ENCODE measurements around the gene MCM9. TPM values are rescaled to one million over a fixed set of nuclear protein-coding genes. Genes with fewer than 3 reads are reported as not detected.

Gene MCM9
- total and polyA plus RNA-seq, 2 of the 4 experiments (the other 2 are of a cell fraction) = 3.5 to 7.2 TPM

DNA sequence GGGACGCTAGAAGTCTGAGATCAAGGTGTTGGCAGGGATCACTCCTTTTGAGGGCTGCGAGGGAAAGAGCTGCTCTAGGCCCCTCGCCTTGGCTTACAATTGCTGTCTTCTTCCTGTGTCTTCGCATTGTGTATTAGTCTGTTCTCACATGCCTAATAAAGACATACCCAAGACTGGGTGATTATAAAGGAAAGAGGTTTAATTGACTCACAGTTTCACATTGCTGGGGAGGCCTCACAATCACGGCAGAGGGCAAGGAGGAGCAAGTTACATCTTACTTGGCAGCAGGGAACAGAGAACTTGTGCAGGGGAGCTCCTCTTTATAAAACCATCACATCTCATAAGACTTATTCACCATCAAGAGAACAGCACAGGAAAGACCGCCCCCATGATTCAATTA, 143.5 kb downstream of the MCM9 start:
- no peaks in the 10 kb centered on the region for H4K20me1 ChIP-seq (ENCODE audit: insufficient read depth, low read length)
- no peaks in the 10 kb centered on the region for H3K79me1 ChIP-seq (ENCODE audit: low read depth in 1 of 2, low read length in 2 of 2)
- no peak overlapping the region for H3K4me2 ChIP-seq (ENCODE audit: low read depth, low read length)
- no peak overlapping the region for H4K91ac ChIP-seq (ENCODE audit: insufficient read depth, low read depth, low read length)
- no peak overlapping the region for H3K14ac ChIP-seq (replicated peaks; ENCODE audit: low read depth, low read length)
- dilution Hi-C loops (cut with HindIII; ENCODE audit: low sequenced_read_pairs, unreplicated experiment) = no loop called here
- H3K27ac ChIP-seq (ENCODE audit: insufficient read depth, low read length) = no peak overlapping the region
- no peak overlapping the region for H3K9ac ChIP-seq (ENCODE audit: low read depth, low read length)
- no peak overlapping the region for H4K5ac ChIP-seq (ENCODE audit: low read depth, low read length)
- 0 out of 2 replicates have a peak, but pooled peaks cover 2% of the 10 kb centered on the region for H3K9me3 ChIP-seq (ENCODE audit: control insufficient read depth, insufficient read depth, low read length)
- intact Hi-C loops (cut with micrococcal nuclease) = no loop called here
- no peak overlapping the region for H2AK5ac ChIP-seq (ENCODE audit: low read depth, low read length)
- H3K4ac ChIP-seq (ENCODE audit: low read depth, low read length) = no peak overlapping the region
- BruUV-seq (replicated peaks) = no TSS peak
- H3K23ac ChIP-seq (ENCODE audit: low read depth, low read length) = no peak overlapping the region
- DNase-seq (no peak), ATAC-seq (ENCODE audit: low read depth) (no peak)
- no peak overlapping the region for H2AFZ ChIP-seq (replicated peaks; ENCODE audit: low read length, poor library complexity)
- no CpG with 5 or more reads among the region's 6 CpGs for WGBS, 2 experiments (ENCODE audit: extremely low coverage in 2 of 2, insufficient read length in 1 of 2)
- no peak overlapping the region for H3K4me3 ChIP-seq (ENCODE audit: insufficient read depth, low read depth, low read length)
- H3K36me3 ChIP-seq (ENCODE audit: control insufficient read depth, insufficient read depth, low read length) = no peaks in the 10 kb centered on the region
- ChIA-PET POLR2A (ENCODE audit: unreplicated experiment) (no interaction called here), CTCF (no interaction called here)
- no peaks in the 10 kb centered on the region for H3K27me3 ChIP-seq (ENCODE audit: control insufficient read depth, insufficient read depth, low read length)
- H2AK9ac ChIP-seq (replicated peaks; ENCODE audit: low read depth, low read length, poor library complexity) = no peak overlapping the region
- TF ChIP-seq CHD1 (IDR thresholded peaks at IDR 0.05; ENCODE audit: low read depth, low read length) (no peak), RCOR1 (IDR thresholded peaks at IDR 0.05; ENCODE audit: insufficient replicate concordance, low read length) (no peak), MAZ (IDR thresholded peaks at IDR 0.05; ENCODE audit: borderline replicate concordance, low read depth, low read length) (no peak), POLR2A (IDR thresholded peaks at IDR 0.05; ENCODE audit: low read depth, low read length) (no peak), CEBPB (IDR thresholded peaks at IDR 0.05; ENCODE audit: low read depth, low read length) (no peak), RFX5 (IDR thresholded peaks at IDR 0.05; ENCODE audit: low read depth, low read length) (no peak), MXI1 (IDR thresholded peaks at IDR 0.05; ENCODE audit: borderline replicate concordance, low read depth, low read length) (no peak), FOS (IDR thresholded peaks at IDR 0.05; ENCODE audit: low read depth, low read length) (no peak), RAD21 (IDR thresholded peaks at IDR 0.05; ENCODE audit: low read length) (no peak), BHLHE40 (IDR thresholded peaks at IDR 0.05; ENCODE audit: low read depth, low read length) (no peak), MAFK (IDR thresholded peaks at IDR 0.05; ENCODE audit: low read depth, low read length) (no peak), NFE2L2 (IDR thresholded peaks at IDR 0.05; ENCODE audit: low read depth, low read length) (no peak), SMC3 (IDR thresholded peaks at IDR 0.05; ENCODE audit: low read depth, low read length) (no peak)
- TF ChIP-seq, protein P1, sequence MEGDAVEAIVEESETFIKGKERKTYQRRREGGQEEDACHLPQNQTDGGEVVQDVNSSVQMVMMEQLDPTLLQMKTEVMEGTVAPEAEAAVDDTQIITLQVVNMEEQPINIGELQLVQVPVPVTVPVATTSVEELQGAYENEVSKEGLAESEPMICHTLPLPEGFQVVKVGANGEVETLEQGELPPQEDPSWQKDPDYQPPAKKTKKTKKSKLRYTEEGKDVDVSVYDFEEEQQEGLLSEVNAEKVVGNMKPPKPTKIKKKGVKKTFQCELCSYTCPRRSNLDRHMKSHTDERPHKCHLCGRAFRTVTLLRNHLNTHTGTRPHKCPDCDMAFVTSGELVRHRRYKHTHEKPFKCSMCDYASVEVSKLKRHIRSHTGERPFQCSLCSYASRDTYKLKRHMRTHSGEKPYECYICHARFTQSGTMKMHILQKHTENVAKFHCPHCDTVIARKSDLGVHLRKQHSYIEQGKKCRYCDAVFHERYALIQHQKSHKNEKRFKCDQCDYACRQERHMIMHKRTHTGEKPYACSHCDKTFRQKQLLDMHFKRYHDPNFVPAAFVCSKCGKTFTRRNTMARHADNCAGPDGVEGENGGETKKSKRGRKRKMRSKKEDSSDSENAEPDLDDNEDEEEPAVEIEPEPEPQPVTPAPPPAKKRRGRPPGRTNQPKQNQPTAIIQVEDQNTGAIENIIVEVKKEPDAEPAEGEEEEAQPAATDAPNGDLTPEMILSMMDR (conservative IDR thresholded peaks at IDR 0.05; ENCODE audit: low read depth, low read length) = no peak
- TF ChIP-seq, protein P2, sequence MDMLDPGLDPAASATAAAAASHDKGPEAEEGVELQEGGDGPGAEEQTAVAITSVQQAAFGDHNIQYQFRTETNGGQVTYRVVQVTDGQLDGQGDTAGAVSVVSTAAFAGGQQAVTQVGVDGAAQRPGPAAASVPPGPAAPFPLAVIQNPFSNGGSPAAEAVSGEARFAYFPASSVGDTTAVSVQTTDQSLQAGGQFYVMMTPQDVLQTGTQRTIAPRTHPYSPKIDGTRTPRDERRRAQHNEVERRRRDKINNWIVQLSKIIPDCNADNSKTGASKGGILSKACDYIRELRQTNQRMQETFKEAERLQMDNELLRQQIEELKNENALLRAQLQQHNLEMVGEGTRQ (IDR thresholded peaks at IDR 0.05; ENCODE audit: low read depth, low read length) = no peak
- TF ChIP-seq, protein P3, sequence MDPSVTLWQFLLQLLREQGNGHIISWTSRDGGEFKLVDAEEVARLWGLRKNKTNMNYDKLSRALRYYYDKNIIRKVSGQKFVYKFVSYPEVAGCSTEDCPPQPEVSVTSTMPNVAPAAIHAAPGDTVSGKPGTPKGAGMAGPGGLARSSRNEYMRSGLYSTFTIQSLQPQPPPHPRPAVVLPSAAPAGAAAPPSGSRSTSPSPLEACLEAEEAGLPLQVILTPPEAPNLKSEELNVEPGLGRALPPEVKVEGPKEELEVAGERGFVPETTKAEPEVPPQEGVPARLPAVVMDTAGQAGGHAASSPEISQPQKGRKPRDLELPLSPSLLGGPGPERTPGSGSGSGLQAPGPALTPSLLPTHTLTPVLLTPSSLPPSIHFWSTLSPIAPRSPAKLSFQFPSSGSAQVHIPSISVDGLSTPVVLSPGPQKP (IDR thresholded peaks at IDR 0.05; ENCODE audit: borderline replicate concordance, low read depth, low read length) = no peak
- no peak overlapping the region for H3K56ac ChIP-seq (ENCODE audit: extremely low read depth, insufficient read depth, low read length)
- H3K18ac ChIP-seq (ENCODE audit: low read depth, low read length) = no peak overlapping the region
- H2BK5ac ChIP-seq (ENCODE audit: low read depth, low read length, poor library complexity, severe bottlenecking) = no peak overlapping the region
- no peak overlapping the region for H2BK120ac ChIP-seq (ENCODE audit: low read depth, low read length)
- in situ Hi-C loops (cut with MboI; ENCODE audit: low sequenced_read_pairs) = no loop called here
- H3K9me1 ChIP-seq (ENCODE audit: insufficient read depth, low read length) = no peaks in the 10 kb centered on the region
- no peak overlapping the region for H2BK20ac ChIP-seq (ENCODE audit: low read depth, low read length)
- no peak overlapping the region for H4K8ac ChIP-seq (ENCODE audit: low read depth in 2 of 2, low read length in 2 of 2)
- no peaks in the 10 kb centered on the region for H3K4me1 ChIP-seq (ENCODE audit: control insufficient read depth, insufficient read depth, low read length)
- no peak overlapping the region for H2BK15ac ChIP-seq (ENCODE audit: low read depth, low read length)

Data from IMR-90 (cell line).